GM19467 (cell line): ENCODE data around the gene DOCK1.

Experiments
- ATAC-seq: cut with Tn5 transposase; IDR thresholded peaks from one replicate; pipeline ENCODE4 v1.9.1; 2021; ENCODE audit warnings: mild to moderate bottlenecking, moderate library complexity; ENCODE audit not compliant: unreplicated experiment

The DOCK1 gene

GRCh38 chr10:126948355-126949160 lies 43.3 kb downstream of the DOCK1 start:
- ATAC-seq, result no peak

- no peak for ATAC-seq
Measured at GRCh38 chr10:126949161-126949503, 43.9 kb downstream of the DOCK1 start.

- ATAC-seq, result no peak
Measured at GRCh38 chr10:126950401-126951105, 45.3 kb downstream of the DOCK1 start.

- no peak for ATAC-seq
Measured at GRCh38 chr10:126953886-126954285, 48.7 kb downstream of the DOCK1 start.

- ATAC-seq, result no peak
Measured at GRCh38 chr10:126955396-126955795, 50.2 kb downstream of the DOCK1 start.

- no peak for ATAC-seq
Measured at GRCh38 chr10:126955934-126956711, 50.9 kb downstream of the DOCK1 start.

GRCh38 chr10:126956712-126957108 lies 51.5 kb downstream of the DOCK1 start:
- ATAC-seq, result no peak

- ATAC-seq, result no peak
Measured at GRCh38 chr10:126957111-126957510, 51.9 kb downstream of the DOCK1 start.

- no peak for ATAC-seq
Measured at GRCh38 chr10:126959431-126959830, 54.2 kb downstream of the DOCK1 start.

GRCh38 chr10:126959906-126960685 lies 54.9 kb downstream of the DOCK1 start:
- no peak for ATAC-seq

GRCh38 chr10:126963354-126963753 lies 58.1 kb downstream of the DOCK1 start:
- ATAC-seq, result no peak

GRCh38 chr10:126964190-126964589 lies 59.0 kb downstream of the DOCK1 start:
- no peak for ATAC-seq

- ATAC-seq, result no peak
Measured at GRCh38 chr10:126966938-126967337, 61.7 kb downstream of the DOCK1 start.

- no peak for ATAC-seq
Measured at GRCh38 chr10:126969310-126969709, 64.1 kb downstream of the DOCK1 start.

GRCh38 chr10:126972635-126973414 lies 67.6 kb downstream of the DOCK1 start:
- ATAC-seq, result no peak

GRCh38 chr10:126975221-126975620 lies 70.0 kb downstream of the DOCK1 start:
- no peak for ATAC-seq

GRCh38 chr10:126977216-126977615 lies 72.0 kb downstream of the DOCK1 start:
- no peak for ATAC-seq

GRCh38 chr10:126979311-126979710 lies 74.1 kb downstream of the DOCK1 start:
- ATAC-seq, result no peak

- ATAC-seq, result no peak
Measured at GRCh38 chr10:126993208-126993607, 88.0 kb downstream of the DOCK1 start.
